HL-60 (cell line): ENCODE results near the gene KRT9.

Source experiments
- CTCF ChIP-seq: IDR thresholded peaks from one replicate; pipeline ENCODE4 v1.5.1; 2011; ENCODE audit warnings: low read length, control low read depth, inconsistent platforms; ENCODE audit not compliant: insufficient read depth
- GABPA ChIP-seq: IDR thresholded peaks from 2 replicates; pipeline ENCODE4 v1.6.1; 2012; ENCODE audit warnings: low read depth
- POLR2AphosphoS5 ChIP-seq: IDR thresholded peaks from 2 replicates; pipeline ENCODE4 v1.6.1; 2012; ENCODE audit warnings: low read depth
- SPI1 ChIP-seq: IDR thresholded peaks from 2 replicates; pipeline ENCODE4 v1.6.1; 2012; ENCODE audit warnings: low read depth, mild to moderate bottlenecking, borderline replicate concordance
- TF ChIP-seq, protein P1 (sequence below): IDR thresholded peaks from 2 replicates; pipeline ENCODE4 v1.6.1; 2012; ENCODE audit warnings: low read depth; ENCODE audit not compliant: insufficient replicate concordance

DNA sequence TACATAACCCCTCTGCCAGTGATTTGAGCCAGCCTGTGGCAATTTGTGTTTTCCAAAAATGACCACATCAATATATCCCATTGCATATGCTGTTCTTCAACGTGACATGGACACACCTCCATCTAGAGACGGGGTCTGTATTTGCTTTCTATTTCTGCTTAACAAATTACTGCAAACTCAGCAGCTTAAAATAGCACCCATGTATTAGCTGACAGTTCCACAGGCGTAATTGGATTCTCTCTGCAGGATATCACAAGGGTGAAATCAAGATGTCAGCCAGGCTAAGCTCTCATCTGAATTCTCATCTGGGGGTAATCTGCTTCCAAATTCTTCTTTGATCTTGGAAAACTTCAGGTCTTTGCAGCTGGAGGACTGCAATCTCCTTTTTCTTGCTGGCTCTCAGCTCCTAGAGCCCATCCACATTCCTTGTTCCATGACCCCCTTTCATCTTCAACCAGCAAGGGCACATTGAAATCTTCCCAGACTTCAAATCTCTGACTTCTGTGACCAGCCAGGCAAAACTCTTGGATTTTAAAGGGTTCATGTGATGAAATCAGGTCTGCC is 8.2 kb downstream of the KRT9 start:
- TF ChIP-seq, protein P1, sequence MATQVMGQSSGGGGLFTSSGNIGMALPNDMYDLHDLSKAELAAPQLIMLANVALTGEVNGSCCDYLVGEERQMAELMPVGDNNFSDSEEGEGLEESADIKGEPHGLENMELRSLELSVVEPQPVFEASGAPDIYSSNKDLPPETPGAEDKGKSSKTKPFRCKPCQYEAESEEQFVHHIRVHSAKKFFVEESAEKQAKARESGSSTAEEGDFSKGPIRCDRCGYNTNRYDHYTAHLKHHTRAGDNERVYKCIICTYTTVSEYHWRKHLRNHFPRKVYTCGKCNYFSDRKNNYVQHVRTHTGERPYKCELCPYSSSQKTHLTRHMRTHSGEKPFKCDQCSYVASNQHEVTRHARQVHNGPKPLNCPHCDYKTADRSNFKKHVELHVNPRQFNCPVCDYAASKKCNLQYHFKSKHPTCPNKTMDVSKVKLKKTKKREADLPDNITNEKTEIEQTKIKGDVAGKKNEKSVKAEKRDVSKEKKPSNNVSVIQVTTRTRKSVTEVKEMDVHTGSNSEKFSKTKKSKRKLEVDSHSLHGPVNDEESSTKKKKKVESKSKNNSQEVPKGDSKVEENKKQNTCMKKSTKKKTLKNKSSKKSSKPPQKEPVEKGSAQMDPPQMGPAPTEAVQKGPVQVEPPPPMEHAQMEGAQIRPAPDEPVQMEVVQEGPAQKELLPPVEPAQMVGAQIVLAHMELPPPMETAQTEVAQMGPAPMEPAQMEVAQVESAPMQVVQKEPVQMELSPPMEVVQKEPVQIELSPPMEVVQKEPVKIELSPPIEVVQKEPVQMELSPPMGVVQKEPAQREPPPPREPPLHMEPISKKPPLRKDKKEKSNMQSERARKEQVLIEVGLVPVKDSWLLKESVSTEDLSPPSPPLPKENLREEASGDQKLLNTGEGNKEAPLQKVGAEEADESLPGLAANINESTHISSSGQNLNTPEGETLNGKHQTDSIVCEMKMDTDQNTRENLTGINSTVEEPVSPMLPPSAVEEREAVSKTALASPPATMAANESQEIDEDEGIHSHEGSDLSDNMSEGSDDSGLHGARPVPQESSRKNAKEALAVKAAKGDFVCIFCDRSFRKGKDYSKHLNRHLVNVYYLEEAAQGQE = no peak
- TF ChIP-seq CTCF = no peak
- TF ChIP-seq POLR2AphosphoS5 = no peak
- no peak for TF ChIP-seq SPI1
- no peak for TF ChIP-seq GABPA
